ENCODE measurements around the gene PER2. TPM values are rescaled to one million over a fixed set of nuclear protein-coding genes. Genes with fewer than 3 reads are reported as not detected.

PER2 gene
- total and polyA plus RNA-seq, 2 experiments from 2014 or later, result 2.3 to 6.2 TPM

DNA sequence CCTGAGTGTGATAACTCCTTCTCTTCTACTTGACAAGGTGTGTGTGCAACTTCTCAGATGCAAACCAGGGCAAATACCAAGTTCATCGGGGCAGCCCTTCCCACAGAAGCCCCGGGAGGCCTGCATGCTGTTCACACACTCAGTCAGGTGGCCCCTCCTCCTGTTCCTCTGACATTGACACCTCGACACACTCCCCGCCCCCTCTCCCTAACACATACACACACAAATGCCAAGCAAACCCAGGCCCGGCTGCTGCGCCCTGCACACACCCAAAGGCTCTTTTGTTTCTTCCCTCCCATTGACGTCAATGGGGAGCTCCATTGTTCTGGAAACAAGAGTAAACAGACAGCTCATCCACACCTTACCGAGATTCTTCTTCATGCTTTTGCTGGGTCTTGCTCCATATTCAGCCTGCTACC lies 1.7 kb upstream of the PER2 start:
- Histone ChIP-seq H3K4me1 (ENCODE audit: insufficient read depth) (peaks cover 22% of the 10 kb centered on the region), H3K9me2 (ENCODE audit: insufficient read depth) (no peaks in the 10 kb centered on the region), H3K4me2 (ENCODE audit: unreplicated experiment) (no peak overlapping the region), H3K9ac (no peak overlapping the region), H3K27ac (no peak overlapping the region), H2AFZ (no peak overlapping the region), H3K36me3 (ENCODE audit: low read depth) (no peaks in the 10 kb centered on the region), H3K4me3 (no peak overlapping the region), H3F3A (ENCODE audit: insufficient read depth) (peaks cover 21% of the 10 kb centered on the region), H3K9me3 (ENCODE audit: low read depth) (no peaks in the 10 kb centered on the region), H3K79me2 (ENCODE audit: insufficient read depth) (peaks cover 8% of the 10 kb centered on the region; the same call in 1 of the 2 replicates), H4K20me1 (ENCODE audit: insufficient read depth) (no peaks in the 10 kb centered on the region), H3K27me3 (replicated peaks; ENCODE audit: insufficient read depth) (no peaks in the 10 kb centered on the region)
- in situ Hi-C loops (cut with MboI), result no loop called here
- no peak for DNase-seq
- TF ChIP-seq EZH2 (IDR thresholded peaks at IDR 0.05; ENCODE audit: insufficient read depth, poor library complexity, severe bottlenecking), result no peak
- no peak for TF ChIP-seq EZH2phosphoT487 (IDR thresholded peaks at IDR 0.05; ENCODE audit: insufficient read depth, low read depth)
- 79 to 81% methylated on average over 8 of the region's 8 CpGs for WGBS, 2 experiments (ENCODE audit: low coverage in 1 of 2, low lambda C conversion rate in 2 of 2, missing lambda C conversion rate in 2 of 2)

DNA sequence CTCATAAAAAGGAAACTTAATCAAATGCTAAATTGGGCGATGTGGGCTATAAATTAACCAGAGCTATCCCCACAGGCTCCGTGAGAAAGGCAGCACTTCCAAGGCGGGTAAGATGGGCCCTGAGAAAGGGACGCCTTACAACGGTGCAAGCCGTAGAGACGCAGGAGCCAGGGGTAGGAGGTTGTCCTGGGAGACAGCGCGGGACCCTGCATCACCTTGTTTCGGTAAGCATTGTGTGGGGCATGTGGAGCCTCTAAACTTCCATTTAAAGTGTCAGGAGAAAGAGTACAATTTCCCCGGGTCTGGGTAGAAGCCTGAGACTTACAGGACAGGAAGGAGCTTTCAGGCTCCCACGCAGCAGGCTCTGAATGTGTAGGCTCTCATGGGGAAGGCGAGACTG lies 1.2 kb upstream of the PER2 start:
- Histone ChIP-seq H3K9me2 (ENCODE audit: insufficient read depth) (no peaks in the 10 kb centered on the region), H4K20me1 (ENCODE audit: insufficient read depth) (no peaks in the 10 kb centered on the region), H3K79me2 (ENCODE audit: insufficient read depth) (peaks cover 12% of the 10 kb centered on the region), H3F3A (ENCODE audit: insufficient read depth) (peaks cover 22% of the 10 kb centered on the region), H3K27ac (no peak overlapping the region), H3K4me2 (ENCODE audit: unreplicated experiment) (peak overlapping the region; percentile 68), H3K9me3 (ENCODE audit: low read depth) (no peaks in the 10 kb centered on the region), H2AFZ (peak overlapping the region; percentile 72; the same call in 1 of the 2 replicates), H3K4me1 (ENCODE audit: insufficient read depth) (peaks cover 23% of the 10 kb centered on the region), H3K4me3 (peak overlapping the region; percentile 75), H3K36me3 (ENCODE audit: low read depth) (no peaks in the 10 kb centered on the region), H3K9ac (peak overlapping the region; percentile 94), H3K27me3 (replicated peaks; ENCODE audit: insufficient read depth) (no peaks in the 10 kb centered on the region)
- WGBS, 2 experiments (ENCODE audit: low coverage in 1 of 2, low lambda C conversion rate in 2 of 2, missing lambda C conversion rate in 2 of 2), result 56 to 62% methylated on average over 13 of the region's 13 CpGs
- DNase-seq, result no peak
- TF ChIP-seq EZH2phosphoT487 (IDR thresholded peaks at IDR 0.05; ENCODE audit: insufficient read depth, low read depth), result no peak
- TF ChIP-seq EZH2 (IDR thresholded peaks at IDR 0.05; ENCODE audit: insufficient read depth, poor library complexity, severe bottlenecking), result no peak
- in situ Hi-C loops (cut with MboI), result no loop called here

DNA sequence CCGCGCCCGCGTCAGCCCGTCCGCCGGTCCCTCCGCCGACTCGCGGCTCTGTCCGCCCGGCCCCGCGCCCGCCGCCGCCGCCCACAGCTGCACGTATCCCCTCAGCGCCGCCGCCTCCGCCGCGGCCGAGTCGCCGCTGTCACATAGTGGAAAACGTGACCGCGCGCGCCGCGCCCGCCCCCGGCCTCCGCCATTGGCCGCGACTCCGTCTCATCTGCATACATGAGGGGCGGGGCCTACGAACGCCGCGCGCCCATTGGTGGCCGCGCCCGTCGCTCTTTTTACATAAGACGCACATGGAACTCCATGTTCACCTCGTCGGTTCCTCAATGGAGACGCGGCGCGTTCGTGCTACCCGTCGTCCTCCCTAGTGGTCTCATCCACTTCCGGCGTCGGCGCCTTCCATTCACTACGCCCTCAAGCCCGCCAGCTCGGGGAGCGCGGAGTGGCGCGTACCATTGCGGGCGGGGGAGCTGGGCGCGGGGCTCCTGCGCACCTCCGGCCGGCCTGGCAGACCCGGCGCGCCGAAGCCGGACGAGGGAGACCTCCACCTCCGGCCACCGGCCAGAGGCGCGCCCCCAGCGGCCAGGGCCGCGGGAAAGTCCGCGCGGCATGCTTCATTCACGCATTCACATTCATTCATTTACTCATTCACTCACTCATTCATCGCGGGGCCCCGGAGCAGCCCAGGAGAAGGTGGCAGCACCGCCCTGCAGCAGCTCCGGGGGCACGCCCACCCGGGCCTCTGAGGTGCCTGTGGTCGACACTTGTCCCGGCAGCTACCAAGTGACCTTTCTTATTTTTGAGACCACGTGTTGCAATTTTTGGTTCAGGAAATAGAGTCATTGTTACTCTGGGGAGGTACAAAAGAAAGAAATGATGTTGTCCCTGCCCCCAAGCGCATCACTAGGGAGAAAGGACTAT lies 502 bp upstream of the PER2 start:
- H2AFZ ChIP-seq, result peak overlapping the region; percentile 72
- H3F3A ChIP-seq (ENCODE audit: insufficient read depth), result peaks cover 22% of the 10 kb centered on the region
- WGBS, 2 experiments (ENCODE audit: low coverage in 1 of 2, low lambda C conversion rate in 2 of 2, missing lambda C conversion rate in 2 of 2), result 0 to 1% methylated on average over 68 to 80 of the region's 108 CpGs
- peaks cover 23% of the 10 kb centered on the region for H3K4me1 ChIP-seq (ENCODE audit: insufficient read depth)
- TF ChIP-seq EZH2 (IDR thresholded peaks at IDR 0.05; ENCODE audit: insufficient read depth, poor library complexity, severe bottlenecking) (no peak), EZH2phosphoT487 (IDR thresholded peaks at IDR 0.05; ENCODE audit: insufficient read depth, low read depth) (no peak)
- peak overlapping the region; percentile 75 for H3K4me2 ChIP-seq (ENCODE audit: unreplicated experiment)
- DNase-seq, result peak; percentile 98
- H3K9ac ChIP-seq, result peak overlapping the region; percentile 94
- H4K20me1 ChIP-seq (ENCODE audit: insufficient read depth), result no peaks in the 10 kb centered on the region
- in situ Hi-C loops (cut with MboI), result no loop called here
- H3K4me3 ChIP-seq, result peak overlapping the region; percentile 75
- H3K79me2 ChIP-seq (ENCODE audit: insufficient read depth), result peaks cover 19% of the 10 kb centered on the region
- H3K27ac ChIP-seq, result peak overlapping the region; percentile 99
- H3K27me3 ChIP-seq (replicated peaks; ENCODE audit: insufficient read depth), result no peaks in the 10 kb centered on the region
- no peaks in the 10 kb centered on the region for H3K9me2 ChIP-seq (ENCODE audit: insufficient read depth)
- no peaks in the 10 kb centered on the region for H3K36me3 ChIP-seq (ENCODE audit: low read depth)
- H3K9me3 ChIP-seq (ENCODE audit: low read depth), result no peaks in the 10 kb centered on the region

DNA sequence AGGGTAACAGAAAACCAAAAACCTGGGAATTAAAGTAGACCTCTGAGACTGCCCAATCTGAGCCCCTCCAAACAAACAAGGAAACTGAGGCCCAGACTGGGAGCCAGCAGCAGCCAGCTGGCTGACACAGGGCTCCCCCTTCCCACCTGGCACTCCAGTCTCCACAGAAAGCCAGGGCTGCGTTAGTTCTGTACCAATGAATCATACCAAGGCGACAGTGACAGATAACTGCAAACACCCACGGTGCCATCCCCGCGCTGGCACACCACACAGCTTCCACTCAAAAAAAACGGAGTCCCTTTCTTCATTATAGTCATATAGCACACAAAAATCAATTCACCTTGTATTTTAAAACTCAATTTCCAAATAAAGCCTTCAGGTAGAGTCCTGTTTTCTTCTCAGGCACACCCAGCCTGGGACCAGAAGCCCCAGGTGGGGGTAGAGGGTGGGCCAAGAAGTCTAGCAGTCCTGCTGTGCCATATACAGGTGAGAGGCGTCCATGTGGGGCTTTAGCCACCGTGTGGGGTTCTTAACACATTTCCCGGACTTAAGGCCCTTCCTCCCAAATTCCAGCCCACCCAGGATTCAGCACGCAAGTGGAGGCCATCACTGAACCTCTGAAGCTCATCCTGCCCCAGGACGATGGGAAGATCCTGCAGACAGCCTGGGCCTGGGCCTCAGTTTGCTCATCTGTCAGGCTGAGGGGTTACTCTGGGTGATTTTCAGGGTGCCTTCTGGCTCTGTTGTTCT lies 1.2 kb downstream of the PER2 start:
- peaks cover 22% of the 10 kb centered on the region for H3F3A ChIP-seq (ENCODE audit: insufficient read depth)
- no peak overlapping the region for H2AFZ ChIP-seq
- no peaks in the 10 kb centered on the region for H3K27me3 ChIP-seq (replicated peaks; ENCODE audit: insufficient read depth)
- H3K4me2 ChIP-seq (ENCODE audit: unreplicated experiment), result peak overlapping the region; percentile 75
- peak overlapping the region; percentile 75 for H3K4me3 ChIP-seq
- no peaks in the 10 kb centered on the region for H4K20me1 ChIP-seq (ENCODE audit: insufficient read depth)
- H3K4me1 ChIP-seq (ENCODE audit: insufficient read depth), result peaks cover 23% of the 10 kb centered on the region
- WGBS, 2 experiments (ENCODE audit: low coverage in 1 of 2, low lambda C conversion rate in 2 of 2, missing lambda C conversion rate in 2 of 2), result 29 to 36% methylated on average over 11 of the region's 11 CpGs
- H3K9ac ChIP-seq, result peak overlapping the region; percentile 94
- no peaks in the 10 kb centered on the region for H3K9me2 ChIP-seq (ENCODE audit: insufficient read depth)
- in situ Hi-C loops (cut with MboI), result no loop called here
- peaks cover 36% of the 10 kb centered on the region for H3K79me2 ChIP-seq (ENCODE audit: insufficient read depth)
- TF ChIP-seq EZH2 (IDR thresholded peaks at IDR 0.05; ENCODE audit: insufficient read depth, poor library complexity, severe bottlenecking) (no peak), EZH2phosphoT487 (IDR thresholded peaks at IDR 0.05; ENCODE audit: insufficient read depth, low read depth) (no peak)
- H3K27ac ChIP-seq, result peak overlapping the region; percentile 99
- no peaks in the 10 kb centered on the region for H3K36me3 ChIP-seq (ENCODE audit: low read depth)
- peak; percentile 52 for DNase-seq
- H3K9me3 ChIP-seq (ENCODE audit: low read depth), result no peaks in the 10 kb centered on the region

Data from GM23248 (cell line).